HG02610 (cell line): ENCODE data around the gene RFC2.

Experiments used
- ATAC-seq: cut with Tn5 transposase; IDR thresholded peaks from one replicate; pipeline ENCODE4 v1.9.1; 2021; ENCODE audit warnings: mild to moderate bottlenecking, moderate library complexity; ENCODE audit not compliant: unreplicated experiment

The RFC2 gene

GRCh38 chr7:74194686-74195085, 59.5 kb downstream of the RFC2 start:
- no peak for ATAC-seq

GRCh38 chr7:74193913-74194312, 60.3 kb downstream of the RFC2 start:
- ATAC-seq = no peak

- no peak for ATAC-seq
Measured at GRCh38 chr7:74193054-74193453, 61.1 kb downstream of the RFC2 start.

- ATAC-seq = no peak
Measured at GRCh38 chr7:74191231-74191630, 63.0 kb downstream of the RFC2 start.

DNA sequence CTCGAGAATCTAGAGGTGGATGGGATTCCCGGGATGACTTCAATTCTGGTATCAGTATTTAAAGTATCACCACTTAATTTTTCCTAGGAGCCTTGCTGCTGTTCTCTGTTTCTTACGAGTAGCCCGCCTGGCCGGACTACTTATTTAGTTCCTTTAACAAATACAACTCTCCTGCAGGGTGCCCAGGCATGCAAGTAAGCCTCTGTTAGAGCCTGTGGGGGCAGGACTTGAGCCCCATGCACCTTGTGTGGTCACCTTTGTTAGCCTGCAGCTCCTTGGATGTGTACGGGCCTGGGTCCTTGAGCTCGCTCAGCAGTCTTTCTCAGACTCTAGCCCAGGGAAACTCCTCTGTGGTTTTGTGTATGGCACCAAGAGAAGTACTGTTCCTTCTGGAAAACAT, 63.9 kb downstream of the RFC2 start:
- no peak for ATAC-seq

DNA sequence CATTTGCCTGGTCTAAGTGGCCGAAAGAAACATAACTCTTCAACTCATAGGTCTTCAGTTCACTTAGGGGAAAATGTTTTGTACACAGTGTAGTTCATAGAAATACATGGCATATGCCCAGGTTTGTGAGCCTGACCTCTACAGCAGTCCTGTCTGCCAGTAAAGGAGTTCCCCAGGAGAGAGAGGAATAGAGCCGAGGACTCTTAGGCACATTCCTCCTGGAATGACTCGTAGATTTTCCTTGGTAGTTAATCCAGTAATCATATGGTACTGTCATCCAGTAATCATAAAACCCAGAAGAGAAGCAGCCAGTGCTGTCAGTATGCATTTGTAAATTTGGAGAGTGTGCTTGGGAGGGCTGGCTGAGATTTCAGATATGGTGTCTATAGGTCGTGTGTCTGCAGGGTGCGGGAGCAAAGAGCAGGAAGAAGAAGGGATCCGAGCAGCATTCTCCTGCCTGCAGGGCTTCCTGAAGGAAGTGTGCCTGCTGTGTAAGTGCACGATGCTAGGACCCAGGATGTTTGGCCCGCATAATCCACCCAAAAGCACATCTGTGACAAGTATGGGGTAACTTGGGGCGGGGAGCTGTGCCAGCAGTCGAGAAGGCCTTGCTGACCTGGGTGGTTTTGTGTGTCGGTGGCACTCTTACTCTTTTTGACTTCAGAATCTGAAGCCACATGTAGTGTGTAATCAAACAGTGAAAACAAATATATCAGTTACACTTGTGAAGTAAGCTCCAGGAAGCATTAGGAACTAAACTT, 66.1 kb downstream of the RFC2 start:
- no peak for ATAC-seq

GRCh38 chr7:74185636-74186035, 68.6 kb downstream of the RFC2 start:
- no peak for ATAC-seq

DNA sequence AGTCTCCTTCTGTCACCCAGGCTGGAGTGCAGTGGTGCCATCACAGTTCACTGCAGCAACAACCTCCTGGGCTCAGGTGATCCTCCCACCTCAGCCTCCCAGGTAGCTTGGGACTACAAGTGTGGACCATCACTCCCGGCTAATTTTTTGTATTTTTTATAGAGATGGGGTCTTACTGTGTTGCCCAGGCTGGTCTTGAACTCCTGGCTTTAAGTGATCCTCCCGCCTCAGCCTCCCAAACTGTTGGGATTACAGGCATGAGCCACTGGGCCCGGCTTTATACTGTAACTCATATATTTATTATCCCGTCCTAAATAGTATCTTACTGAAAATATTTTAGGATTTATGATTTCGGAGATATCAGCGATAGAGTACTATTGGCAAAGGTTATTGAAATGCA, 69.2 kb downstream of the RFC2 start:
- ATAC-seq = no peak

- no peak for ATAC-seq
Measured at GRCh38 chr7:74183653-74184450, 70.3 kb downstream of the RFC2 start.

GRCh38 chr7:74183142-74183541, 71.1 kb downstream of the RFC2 start:
- ATAC-seq = no peak

- no peak for ATAC-seq
Measured at GRCh38 chr7:74182453-74183090, 71.6 kb downstream of the RFC2 start.

DNA sequence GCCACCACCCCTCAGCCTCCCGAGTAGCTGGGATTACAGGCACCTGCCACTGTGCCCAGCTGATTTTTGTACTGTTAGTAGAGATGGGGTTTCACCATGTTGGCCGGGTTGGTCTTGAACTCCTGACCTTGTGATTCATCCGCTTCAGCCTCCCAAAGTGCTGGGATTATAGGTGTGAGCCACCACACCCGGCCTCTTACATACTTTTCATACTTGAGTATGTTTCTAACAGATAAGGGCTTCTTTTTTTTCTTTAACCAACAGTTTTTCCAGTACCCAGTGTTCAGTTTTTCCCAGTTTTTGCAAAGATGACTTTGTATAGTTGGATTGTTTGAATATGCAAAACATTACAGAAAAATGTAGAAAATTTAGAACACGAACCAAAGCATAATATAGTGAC, 72.4 kb downstream of the RFC2 start:
- no peak for ATAC-seq
